Measurements from ENCODE around the gene FOXK2.
A peak's percentile ranks its signal among the peaks of the same experiment; 100 is the strongest.

The FOXK2 gene

DNA sequence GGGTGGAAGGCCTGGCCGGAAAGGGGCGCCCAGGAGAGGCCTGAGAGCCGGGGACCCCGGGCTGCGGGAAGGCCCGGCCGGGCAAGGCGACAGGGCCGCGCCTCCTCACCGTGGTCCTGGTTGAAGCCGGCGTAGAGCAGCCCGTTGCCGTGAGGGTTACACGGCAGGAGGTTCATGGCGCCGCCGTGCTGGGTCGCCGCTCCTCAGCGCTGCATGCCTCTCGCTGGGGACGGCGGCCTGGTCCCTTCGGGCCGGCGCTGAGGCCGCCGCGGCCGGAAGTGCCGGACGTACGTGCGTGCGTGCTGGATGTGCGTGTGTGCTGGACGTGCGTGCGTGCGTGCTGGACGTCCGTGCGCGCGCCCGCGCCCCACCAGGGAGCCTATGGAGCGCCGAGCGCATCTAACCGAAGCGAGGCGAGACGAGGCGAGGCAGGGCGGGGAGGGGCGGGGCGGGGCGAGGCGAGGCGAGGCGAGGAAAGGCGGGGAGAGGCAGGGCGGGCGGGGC, 128.7 kb downstream of the FOXK2 start, which contains the start of gene WDR45B:
Gene WDR45B (minus strand): TSS at position 280 of the 504 bp plus-strand sequence. CDS start 104 bp downstream, at position 176.
- Histone ChIP-seq H3K4me3 (ENCODE audit: low read depth, low read length) (peak within 1 kb of the TSS; percentile 78), H3K27me3 (ENCODE audit: control insufficient read depth, insufficient read depth, low read length) (no peaks in the 10 kb centered on the region), H3K9ac (ENCODE audit: low read depth, low read length) (peak within 1 kb of the TSS; percentile 85), H3K9me3 (ENCODE audit: control insufficient read depth, insufficient read depth, low read length) (no peaks in the 10 kb centered on the region), H3K4me1 (ENCODE audit: control insufficient read depth, insufficient read depth, low read length) (no peaks in the 10 kb centered on the region), H3K36me3 (ENCODE audit: control insufficient read depth, insufficient read depth, low read length) (no peaks in the 10 kb centered on the region)

GRCh38 chr17:82648742-82649331, 129.3 kb downstream of the FOXK2 start:
- H3K9ac ChIP-seq (ENCODE audit: low read depth, low read length) = peak overlapping the region; percentile 54
- H3K36me3 ChIP-seq (ENCODE audit: control insufficient read depth, insufficient read depth, low read length) = no peaks in the 10 kb centered on the region
- H3K4me1 ChIP-seq (ENCODE audit: control insufficient read depth, insufficient read depth, low read length) = no peaks in the 10 kb centered on the region
- peak overlapping the region; percentile 58 for H3K4me3 ChIP-seq (ENCODE audit: low read depth, low read length)
- no peaks in the 10 kb centered on the region for H3K9me3 ChIP-seq (ENCODE audit: control insufficient read depth, insufficient read depth, low read length)
- H3K27me3 ChIP-seq (ENCODE audit: control insufficient read depth, insufficient read depth, low read length) = no peaks in the 10 kb centered on the region

- no peaks in the 10 kb centered on the region for H3K27me3 ChIP-seq (ENCODE audit: control insufficient read depth, insufficient read depth, low read length)
- H3K36me3 ChIP-seq (ENCODE audit: control insufficient read depth, insufficient read depth, low read length) = no peaks in the 10 kb centered on the region
- H3K9ac ChIP-seq (ENCODE audit: low read depth, low read length) = no peak overlapping the region
- H3K9me3 ChIP-seq (ENCODE audit: control insufficient read depth, insufficient read depth, low read length) = no peaks in the 10 kb centered on the region
- H3K4me3 ChIP-seq (ENCODE audit: low read depth, low read length) = no peak overlapping the region
- no peaks in the 10 kb centered on the region for H3K4me1 ChIP-seq (ENCODE audit: control insufficient read depth, insufficient read depth, low read length)
These were observed 130.1 kb downstream of the FOXK2 start for GRCh38 chr17:82649501-82650261.

GRCh38 chr17:82650723-82651122, 131.2 kb downstream of the FOXK2 start:
- H3K27me3 ChIP-seq (ENCODE audit: control insufficient read depth, insufficient read depth, low read length) = no peaks in the 10 kb centered on the region
- H3K36me3 ChIP-seq (ENCODE audit: control insufficient read depth, insufficient read depth, low read length) = no peaks in the 10 kb centered on the region
- H3K4me3 ChIP-seq (ENCODE audit: low read depth, low read length) = no peak overlapping the region
- no peak overlapping the region for H3K9ac ChIP-seq (ENCODE audit: low read depth, low read length)
- no peaks in the 10 kb centered on the region for H3K9me3 ChIP-seq (ENCODE audit: control insufficient read depth, insufficient read depth, low read length)
- H3K4me1 ChIP-seq (ENCODE audit: control insufficient read depth, insufficient read depth, low read length) = no peaks in the 10 kb centered on the region

GRCh38 chr17:82653651-82654528, 134.4 kb downstream of the FOXK2 start:
- no peak overlapping the region for H3K4me3 ChIP-seq (ENCODE audit: low read depth, low read length)
- no peak overlapping the region for H3K9ac ChIP-seq (ENCODE audit: low read depth, low read length)
- H3K9me3 ChIP-seq (ENCODE audit: control insufficient read depth, insufficient read depth, low read length) = no peaks in the 10 kb centered on the region
- no peaks in the 10 kb centered on the region for H3K4me1 ChIP-seq (ENCODE audit: control insufficient read depth, insufficient read depth, low read length)
- H3K36me3 ChIP-seq (ENCODE audit: control insufficient read depth, insufficient read depth, low read length) = no peaks in the 10 kb centered on the region
- no peaks in the 10 kb centered on the region for H3K27me3 ChIP-seq (ENCODE audit: control insufficient read depth, insufficient read depth, low read length)
